Medulla oblongata (tissue), 1 donor: ENCODE measurements around the gene HTRA3.

Source experiments
- DNase-seq: peaks from one replicate; pipeline ENCODE4 v3.0.0-alpha.2; 2015; ENCODE audit errors: extremely low spot score

HTRA3 gene

GRCh38 chr4:8247047-8247930 lies 22.3 kb upstream of the HTRA3 start:
- DNase-seq = no peak

GRCh38 chr4:8248091-8248490 lies 21.5 kb upstream of the HTRA3 start:
- no peak for DNase-seq

- DNase-seq = no peak
Measured at GRCh38 chr4:8250227-8250626, 19.3 kb upstream of the HTRA3 start.

- no peak for DNase-seq
Measured at GRCh38 chr4:8250637-8251036, 18.9 kb upstream of the HTRA3 start.

GRCh38 chr4:8251110-8251883 lies 18.3 kb upstream of the HTRA3 start:
- no peak for DNase-seq

- DNase-seq = no peak
Measured at GRCh38 chr4:8252301-8253173, 17.0 kb upstream of the HTRA3 start.

GRCh38 chr4:8254076-8254475 lies 15.5 kb upstream of the HTRA3 start:
- DNase-seq = no peak

- DNase-seq = no peak
Measured at GRCh38 chr4:8255698-8256441, 13.7 kb upstream of the HTRA3 start.

- no peak for DNase-seq
Measured at GRCh38 chr4:8257854-8258253, 11.7 kb upstream of the HTRA3 start.

- DNase-seq = no peak
Measured at GRCh38 chr4:8258552-8259212, 10.9 kb upstream of the HTRA3 start.

- DNase-seq = no peak
Measured at GRCh38 chr4:8259743-8260430, 9.7 kb upstream of the HTRA3 start.

- DNase-seq = no peak
Measured at GRCh38 chr4:8260656-8261111, 8.9 kb upstream of the HTRA3 start.

- DNase-seq = no peak
Measured at GRCh38 chr4:8261851-8262535, 7.6 kb upstream of the HTRA3 start.

- DNase-seq = no peak
Measured at GRCh38 chr4:8262637-8263322, 6.8 kb upstream of the HTRA3 start.

GRCh38 chr4:8263397-8263796 lies 6.2 kb upstream of the HTRA3 start:
- DNase-seq = no peak

GRCh38 chr4:8264106-8264505 lies 5.4 kb upstream of the HTRA3 start:
- no peak for DNase-seq

GRCh38 chr4:8265171-8265929 lies 4.2 kb upstream of the HTRA3 start:
- no peak for DNase-seq

- DNase-seq = no peak
Measured at GRCh38 chr4:8266088-8266487, 3.5 kb upstream of the HTRA3 start.
